GM18909 (cell line): ENCODE measurements around the gene FMO2.

Experiments used
- ATAC-seq: cut with Tn5 transposase; IDR thresholded peaks from one replicate; pipeline ENCODE4 v1.9.1; 2021; ENCODE audit warnings: mild to moderate bottlenecking; ENCODE audit not compliant: unreplicated experiment, poor library complexity

Gene FMO2, protein sequence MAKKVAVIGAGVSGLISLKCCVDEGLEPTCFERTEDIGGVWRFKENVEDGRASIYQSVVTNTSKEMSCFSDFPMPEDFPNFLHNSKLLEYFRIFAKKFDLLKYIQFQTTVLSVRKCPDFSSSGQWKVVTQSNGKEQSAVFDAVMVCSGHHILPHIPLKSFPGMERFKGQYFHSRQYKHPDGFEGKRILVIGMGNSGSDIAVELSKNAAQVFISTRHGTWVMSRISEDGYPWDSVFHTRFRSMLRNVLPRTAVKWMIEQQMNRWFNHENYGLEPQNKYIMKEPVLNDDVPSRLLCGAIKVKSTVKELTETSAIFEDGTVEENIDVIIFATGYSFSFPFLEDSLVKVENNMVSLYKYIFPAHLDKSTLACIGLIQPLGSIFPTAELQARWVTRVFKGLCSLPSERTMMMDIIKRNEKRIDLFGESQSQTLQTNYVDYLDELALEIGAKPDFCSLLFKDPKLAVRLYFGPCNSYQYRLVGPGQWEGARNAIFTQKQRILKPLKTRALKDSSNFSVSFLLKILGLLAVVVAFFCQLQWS

DNA sequence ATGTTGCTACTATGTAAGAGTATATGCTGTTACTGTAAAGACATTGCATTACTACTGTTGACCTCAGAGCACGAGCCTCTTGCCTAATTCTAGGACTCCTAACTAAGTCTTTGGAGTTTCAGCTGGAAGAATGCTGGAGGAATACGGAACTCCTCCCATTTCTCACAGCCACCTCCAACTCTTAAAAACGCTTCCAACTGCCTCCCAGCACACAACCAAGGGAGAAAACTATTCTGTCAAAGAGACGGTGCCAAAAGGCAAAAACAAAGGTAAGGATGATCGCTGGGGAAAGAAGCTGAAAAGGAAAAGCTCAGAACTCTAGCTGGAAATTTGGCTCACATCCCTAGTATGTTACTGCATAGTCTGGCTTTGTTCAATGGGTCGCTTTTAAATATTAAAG, at the start of gene FMO2:
FMO2 (plus strand) TSS at position 210 of the 400 bp plus-strand sequence. CDS start 414 bp downstream, outside the sequence.
- ATAC-seq, result no peak

DNA sequence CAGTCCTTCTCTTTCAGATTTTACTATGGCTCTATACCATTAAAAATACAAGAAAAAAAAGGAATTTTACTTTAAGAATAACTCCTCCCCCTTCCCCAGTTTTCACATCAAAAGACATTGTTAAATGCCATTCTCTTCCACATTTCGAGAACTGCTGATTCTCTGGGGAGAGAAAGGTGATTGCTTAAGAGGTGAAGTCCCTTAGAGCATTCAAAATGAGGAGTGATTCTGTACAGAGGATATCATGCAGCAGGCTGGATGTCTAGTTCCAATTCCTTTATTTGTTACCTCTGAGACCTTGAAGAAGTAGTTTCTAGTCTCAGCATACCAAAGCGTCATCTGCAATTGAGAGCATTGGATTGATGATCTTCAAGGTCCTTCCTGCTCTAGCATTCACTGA, 47.5 kb upstream of the FMO2 start:
- ATAC-seq, result no peak

DNA sequence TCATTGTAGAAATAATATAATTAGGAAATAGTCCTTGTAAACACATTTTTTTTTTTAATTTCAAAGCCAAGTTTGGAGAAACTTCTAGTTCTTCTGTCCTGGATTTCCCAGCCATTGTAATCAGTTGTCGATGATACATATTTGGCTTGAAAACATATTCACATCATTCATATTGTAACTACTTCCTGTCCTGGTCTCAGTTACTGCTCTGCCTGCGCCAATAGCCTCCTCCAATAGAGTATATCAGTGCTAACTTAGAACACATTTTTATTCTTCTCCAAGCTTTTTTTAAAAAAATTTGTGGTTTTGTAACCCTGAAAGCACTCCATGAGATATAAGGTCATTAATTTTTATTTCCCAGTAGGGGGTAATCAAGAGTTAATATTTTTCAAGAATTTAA, 46.1 kb upstream of the FMO2 start:
- ATAC-seq, result no peak

DNA sequence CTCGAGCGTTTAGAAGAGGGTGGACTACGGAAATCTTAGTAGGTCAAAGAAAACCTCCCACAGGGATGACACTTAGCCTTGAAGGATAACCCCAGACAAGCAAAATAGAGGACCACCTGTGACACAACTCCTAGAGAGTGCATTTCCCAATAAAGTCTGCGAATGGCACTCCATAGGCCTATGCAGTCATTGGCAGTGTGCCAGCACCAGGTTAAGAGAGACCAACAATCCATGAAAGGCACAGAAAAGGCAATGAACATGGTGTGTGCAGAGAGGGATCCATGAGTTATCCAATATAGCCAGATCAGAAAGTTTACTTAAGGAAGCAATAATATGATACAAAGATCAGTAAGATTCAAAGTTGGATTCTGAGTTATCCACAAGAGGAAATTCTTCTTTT, 45.2 kb upstream of the FMO2 start:
- ATAC-seq, result no peak

DNA sequence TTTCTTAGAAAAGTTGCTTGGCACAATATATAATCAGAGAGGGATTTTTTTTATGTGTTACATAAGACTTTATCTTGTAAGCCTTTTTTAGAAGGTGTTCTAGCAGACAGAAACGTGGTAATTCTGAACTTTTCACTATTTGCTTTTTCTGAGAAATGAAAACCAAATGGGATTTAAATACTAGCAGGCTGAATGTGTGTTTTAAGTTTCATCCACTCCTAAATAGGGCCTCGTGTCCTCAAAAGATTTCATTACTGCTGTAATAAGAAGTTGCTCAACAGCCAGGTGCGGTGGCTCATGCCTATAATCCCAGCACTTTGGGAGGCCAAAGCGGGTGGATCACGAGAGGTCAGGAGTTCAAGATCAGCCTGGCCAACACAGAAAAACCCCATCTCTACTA, 44.7 kb upstream of the FMO2 start:
- no peak for ATAC-seq

DNA sequence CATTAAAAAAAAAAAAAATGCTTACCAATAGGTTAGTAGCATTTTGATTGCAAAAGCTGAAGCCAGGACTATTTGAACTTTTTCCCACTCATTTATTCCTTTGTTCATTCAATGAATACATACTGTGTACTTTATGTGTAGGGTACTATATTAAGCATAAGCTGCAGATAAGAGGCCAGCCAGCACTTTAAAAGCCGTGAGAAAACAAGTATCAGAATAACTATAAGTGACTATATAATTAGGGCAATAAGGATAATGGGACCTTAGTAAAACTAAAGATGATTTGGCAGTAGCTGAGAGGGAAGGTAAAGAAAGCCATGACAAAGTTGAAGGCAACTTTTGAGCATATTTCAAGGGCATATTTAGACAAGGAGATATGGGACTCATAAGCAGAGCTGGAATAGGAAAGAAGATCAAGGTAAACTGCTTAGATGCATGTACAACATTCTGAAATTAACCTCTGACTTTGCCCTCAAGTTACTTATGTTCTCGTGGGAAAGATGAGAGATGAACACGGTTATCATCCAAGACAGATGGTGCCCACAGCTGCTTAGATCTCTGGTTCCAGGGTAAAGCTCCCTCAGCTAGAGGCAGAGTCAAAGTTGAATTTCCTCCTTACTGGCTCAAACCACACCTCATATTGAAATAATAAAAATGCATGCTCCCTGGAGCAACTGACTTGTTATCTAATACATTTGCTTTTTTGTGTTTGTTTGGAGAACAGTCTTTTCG, 44.0 kb upstream of the FMO2 start:
- no peak for ATAC-seq

DNA sequence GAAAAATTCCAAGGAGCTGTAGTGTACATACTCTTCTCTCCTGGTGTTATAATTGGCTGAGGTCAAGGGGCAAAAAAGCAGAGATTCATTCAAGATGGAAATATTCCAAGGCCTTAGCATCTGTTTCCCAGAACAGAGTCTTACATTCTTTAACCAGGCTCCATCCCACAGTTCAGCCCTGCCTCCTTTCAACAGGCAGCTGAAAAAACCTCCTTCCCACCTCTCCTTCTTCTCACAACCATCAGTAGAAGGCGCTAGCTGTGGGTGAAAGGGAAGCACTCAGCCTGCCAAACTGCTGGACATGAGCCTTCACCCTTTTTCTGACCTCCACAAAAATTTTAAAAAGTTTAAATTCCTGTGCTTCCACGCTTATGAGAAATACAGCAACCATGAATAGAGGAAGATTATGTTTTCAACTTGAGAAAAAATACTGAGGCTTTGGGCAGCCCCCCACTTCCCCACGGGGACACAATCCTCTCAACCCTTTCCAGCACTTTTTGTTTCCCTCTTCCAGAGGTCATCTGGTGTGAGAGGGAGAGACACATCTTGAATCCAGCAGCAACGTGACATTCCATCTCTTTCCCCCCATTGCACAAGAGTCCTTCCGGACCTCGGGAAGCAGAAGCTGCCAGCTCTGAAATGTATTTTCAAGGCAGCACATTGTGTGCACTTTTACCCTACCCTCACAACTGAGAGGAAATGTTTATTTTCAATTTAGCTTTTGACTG, 43.2 kb upstream of the FMO2 start:
- ATAC-seq, result no peak

DNA sequence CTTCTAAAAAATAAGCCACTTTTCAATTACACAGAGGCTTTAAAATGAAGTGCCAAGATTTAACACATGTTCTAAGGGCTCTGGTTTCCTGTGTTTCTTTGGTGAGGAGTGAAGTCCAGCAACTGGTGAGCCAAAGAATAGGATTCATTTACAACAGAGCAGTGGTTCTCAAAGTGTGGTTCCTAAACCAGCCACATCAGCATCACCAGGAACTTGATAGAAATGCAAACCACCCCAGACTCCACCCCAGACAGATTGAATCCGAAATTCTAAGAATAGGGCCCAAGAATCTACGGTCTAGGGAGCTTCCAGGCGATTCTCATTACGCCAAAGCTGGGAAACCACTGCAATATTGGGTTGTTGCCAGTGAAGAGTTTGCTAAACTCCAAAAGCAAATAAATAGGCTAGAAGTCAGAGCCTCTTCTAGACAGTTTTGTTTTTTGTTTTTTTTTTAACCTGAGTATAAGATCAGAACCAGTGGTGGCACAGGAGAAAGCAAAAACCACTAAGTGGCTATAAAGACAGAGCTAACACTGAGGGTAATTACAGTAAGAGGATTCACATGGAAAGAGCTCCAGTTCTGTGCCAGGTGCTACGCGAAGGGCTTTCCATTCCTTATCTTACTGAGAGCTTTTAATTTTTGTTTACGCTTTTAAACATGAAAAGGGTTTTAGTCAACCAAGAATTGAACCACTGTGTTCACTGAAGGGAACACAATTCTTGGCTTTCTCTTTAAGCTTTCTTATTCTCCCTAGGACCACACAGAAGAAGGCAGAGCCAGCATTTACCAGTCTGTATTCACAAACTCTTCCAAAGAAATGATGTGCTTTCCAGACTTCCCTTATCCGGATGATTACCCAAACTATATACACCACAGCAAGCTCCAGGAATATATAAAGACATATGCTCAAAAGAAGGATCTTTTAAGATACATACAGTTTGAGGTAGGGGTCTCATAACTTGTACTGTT, 42.4 kb upstream of the FMO2 start:
- no peak for ATAC-seq

DNA sequence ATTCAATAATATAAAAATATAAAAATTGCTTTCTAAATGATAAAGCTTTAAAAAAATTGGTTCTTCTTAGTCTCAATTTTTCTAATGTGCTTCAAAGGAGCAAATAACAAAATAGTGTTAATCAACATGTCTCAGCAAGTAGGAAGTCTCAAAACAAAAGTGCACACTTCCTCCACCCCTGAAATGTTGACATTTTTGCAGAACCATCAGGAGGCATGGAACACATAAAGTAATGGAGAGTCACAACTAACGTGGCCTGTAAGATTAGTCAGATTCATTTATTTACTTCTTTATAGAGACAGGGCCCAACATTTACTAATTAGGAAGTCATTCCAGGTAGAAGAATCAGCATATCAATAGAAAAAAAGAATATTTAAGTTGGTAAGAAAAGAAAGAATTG, 34.9 kb upstream of the FMO2 start:
- no peak for ATAC-seq

DNA sequence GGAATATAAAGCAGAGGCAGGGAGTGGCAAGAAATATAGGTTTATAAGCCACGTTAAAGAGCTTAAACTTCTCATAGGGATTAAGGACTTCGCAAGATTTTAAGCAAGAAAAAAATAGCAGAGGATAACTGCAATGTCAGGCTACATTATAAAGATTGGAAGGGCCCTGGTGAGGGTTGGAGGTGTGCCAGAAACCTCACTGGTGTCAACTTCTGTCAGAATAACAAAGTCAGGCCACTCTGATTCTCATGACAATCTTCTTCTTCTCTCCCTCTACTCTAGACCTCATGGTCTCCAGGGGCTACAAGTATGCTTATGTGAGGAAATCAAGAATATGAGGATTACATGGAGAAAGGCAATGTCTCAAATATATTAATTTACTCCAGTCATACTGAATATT, 32.6 kb upstream of the FMO2 start:
- ATAC-seq, result no peak

DNA sequence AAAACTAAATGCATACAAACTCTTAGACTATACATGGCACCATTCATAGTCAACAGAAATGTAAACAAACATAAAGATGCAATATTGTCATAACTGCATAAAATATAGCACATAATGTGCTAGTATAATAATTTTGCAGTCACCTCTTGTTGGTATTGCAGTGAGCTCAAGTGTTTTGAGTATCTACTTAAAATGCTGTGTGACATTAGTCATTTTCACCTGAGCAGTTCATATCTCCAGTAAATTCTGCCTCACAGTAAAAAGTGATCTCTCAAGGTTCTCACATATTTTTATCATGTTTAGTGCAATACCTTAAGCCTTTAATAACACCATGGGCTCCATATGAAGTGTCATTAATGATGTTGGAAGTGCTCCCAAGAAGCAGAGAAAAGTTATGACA, 29.6 kb upstream of the FMO2 start:
- ATAC-seq, result no peak

DNA sequence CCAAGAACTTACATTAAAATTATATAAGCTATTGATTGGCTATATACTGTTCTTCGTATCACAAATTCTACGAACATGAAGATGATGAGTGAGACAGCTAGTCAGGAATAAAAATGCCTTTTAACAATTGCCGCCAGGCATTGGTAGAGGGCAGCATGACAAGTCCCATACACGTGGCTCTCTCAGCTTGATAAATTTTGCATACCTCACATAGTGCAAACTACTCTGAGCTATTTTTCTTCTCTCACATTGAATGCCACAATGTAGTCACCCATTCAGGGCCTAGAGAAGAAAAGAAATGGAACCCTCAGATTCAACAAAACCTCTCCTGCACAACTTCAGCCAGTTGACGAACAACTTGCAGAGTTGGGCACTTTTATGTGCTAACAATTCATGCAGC, 27.0 kb upstream of the FMO2 start:
- ATAC-seq, result no peak

DNA sequence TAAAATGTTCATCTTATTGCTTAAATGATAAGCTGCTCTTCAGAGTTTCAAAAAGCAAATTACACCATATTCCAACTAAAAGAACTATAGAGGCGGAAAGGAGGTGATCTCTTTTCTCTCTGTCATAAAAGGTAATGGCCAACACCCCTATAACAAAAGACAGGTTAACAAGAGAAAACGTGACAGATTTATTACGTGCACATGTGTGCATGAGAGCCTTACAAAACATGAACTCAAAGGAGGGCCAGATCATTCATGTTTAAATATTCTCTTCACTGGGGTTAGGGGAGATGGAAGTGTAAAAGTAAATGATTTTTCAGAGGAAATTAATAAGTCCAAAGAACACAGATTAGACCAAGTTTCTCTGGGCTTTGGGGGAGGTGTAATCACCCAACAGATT, 26.5 kb upstream of the FMO2 start:
- no peak for ATAC-seq

DNA sequence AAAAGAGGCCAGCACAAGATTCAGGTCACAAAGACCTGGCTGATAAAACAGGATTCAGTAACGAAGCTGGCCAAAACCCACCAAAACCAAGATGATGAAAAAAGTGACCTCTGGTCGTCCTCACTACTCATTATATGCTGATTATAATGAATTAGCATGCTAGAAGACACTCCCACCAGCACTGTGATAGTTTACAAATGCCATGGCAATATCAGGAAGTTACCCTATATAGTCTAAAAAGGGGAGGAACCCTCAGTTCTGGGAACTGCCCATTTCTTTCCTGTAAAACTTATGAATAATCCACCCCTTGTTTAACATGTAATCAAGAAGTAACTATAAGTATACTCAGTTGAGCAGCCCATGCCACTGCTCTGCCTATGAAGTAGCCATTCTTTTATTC, 26.0 kb upstream of the FMO2 start:
- no peak for ATAC-seq

DNA sequence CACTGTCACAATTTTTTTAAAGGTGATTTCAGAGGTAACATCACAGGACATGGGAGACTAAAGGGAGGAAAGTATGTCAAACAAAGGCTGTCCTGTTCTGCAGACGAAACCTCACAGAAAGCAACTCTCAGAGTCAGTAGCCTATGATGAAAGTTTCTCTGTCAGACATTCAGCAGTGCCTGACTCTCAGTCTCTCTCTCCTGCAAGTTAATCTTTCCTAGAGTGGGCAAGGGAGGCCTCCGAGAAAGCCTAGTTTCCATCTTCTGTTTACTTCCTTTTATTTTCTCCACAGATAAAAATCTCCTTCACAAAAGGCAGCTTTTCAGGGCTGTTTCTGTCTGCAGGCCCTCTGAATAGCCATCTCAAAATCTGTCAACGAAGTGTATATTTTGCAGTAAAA, 24.9 kb upstream of the FMO2 start:
- peak; percentile 90 for ATAC-seq

DNA sequence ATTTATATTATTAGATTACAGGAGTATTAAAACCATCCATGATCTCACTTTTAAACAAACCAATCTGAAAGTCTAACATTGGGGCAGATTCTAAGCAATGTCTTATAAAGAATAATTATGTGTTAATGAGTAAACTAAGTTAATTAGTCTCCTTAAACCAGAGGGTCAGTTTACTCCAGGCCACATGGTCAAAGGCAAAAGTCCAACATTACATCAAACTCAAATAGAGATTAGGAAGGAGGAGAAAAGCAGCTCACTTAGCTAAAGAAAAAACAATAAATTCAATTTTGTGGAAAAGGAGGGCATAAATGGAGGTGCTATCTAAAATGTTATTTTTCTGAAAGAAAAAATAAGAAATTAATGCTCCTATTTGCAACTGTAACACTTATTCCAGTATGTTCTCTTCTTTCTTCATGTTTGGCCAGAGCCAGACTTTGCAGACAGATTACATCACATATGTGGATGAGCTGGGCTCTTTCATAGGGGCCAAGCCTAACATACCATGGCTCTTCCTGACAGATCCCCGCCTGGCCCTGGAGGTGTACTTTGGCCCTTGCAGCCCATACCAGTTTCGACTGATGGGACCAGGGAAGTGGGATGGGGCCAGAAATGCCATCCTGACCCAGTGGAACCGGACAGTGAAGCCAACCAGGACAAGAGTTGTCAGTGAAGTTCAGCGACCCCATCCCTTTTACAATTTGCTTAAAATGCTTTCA, 24.3 kb upstream of the FMO2 start:
- peak; percentile 20 for ATAC-seq

DNA sequence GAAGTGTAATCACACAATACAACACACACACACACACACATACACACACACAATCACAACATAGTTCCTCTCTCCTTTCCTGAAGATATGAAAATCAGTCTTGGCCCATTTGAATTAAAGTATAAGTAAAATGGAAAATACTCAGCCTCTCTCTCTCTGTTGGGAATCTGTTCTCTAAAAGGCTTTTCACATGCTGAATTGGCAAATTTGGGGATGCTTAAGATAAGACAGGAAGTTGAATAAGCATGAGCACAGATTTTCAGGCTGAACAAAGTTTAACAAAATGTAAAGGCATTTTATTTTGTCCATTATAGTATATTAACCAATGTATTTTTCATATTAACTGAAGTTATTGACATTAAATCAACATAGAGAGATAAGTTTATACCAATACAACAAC, 23.7 kb upstream of the FMO2 start:
- no peak for ATAC-seq

DNA sequence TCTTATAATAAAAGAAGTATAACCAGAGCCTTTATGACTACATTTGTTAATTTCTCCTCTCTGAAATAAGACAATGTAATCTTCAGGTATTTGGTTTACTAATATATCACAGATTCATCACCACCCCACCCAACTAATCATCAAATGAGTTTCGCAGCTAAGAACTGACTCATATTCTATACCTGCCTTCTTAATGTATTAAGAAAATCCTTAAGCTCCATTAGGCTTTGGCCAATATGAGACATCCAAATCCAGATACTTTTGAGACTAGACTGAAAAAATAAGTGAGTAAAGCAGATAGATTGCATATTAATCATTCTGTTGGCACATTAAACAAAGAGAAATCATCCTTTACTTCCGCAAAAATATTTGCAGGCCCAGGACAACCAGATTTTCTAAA, 18.7 kb upstream of the FMO2 start:
- ATAC-seq, result no peak

DNA sequence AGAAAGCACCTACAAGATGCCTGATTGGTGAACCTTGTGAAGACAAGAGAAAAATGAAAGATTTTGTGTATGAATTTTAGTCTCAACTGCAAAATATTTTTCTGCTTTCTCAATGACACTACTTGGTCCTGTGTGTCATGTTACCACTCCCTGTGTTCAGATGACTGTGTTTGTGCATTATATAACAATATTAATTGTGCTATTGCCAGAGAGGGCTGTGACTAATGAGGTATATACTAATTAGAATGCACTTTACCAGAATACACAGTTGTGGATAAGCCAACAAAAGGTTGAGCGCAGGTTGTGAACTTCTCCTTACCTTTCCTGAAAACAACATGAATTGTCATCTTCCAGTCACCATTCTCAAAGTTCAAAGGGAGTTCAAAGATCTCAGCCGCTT, 17.3 kb upstream of the FMO2 start:
- no peak for ATAC-seq
